HG03039 (cell line): ENCODE results near the gene RBMS3.

ENCODE experiments used
- ATAC-seq: cut with Tn5 transposase; IDR thresholded peaks from one replicate; pipeline ENCODE4 v1.9.1; 2021; ENCODE audit warnings: mild to moderate bottlenecking, moderate library complexity; ENCODE audit not compliant: unreplicated experiment

RBMS3 gene

GRCh38 chr3:29701326-29701983 is 420.6 kb downstream of the RBMS3 start:
- no peak for ATAC-seq

- ATAC-seq: no peak
Measured at GRCh38 chr3:29705906-29706844, 425.3 kb downstream of the RBMS3 start.

- no peak for ATAC-seq
Measured at GRCh38 chr3:29708884-29709283, 428.0 kb downstream of the RBMS3 start.

- no peak for ATAC-seq
Measured at GRCh38 chr3:29711255-29711771, 430.4 kb downstream of the RBMS3 start.

- no peak for ATAC-seq
Measured at GRCh38 chr3:29716213-29716612, 435.3 kb downstream of the RBMS3 start.

- no peak for ATAC-seq
Measured at GRCh38 chr3:29718661-29719065, 437.8 kb downstream of the RBMS3 start.

GRCh38 chr3:29720665-29721064 is 439.8 kb downstream of the RBMS3 start:
- no peak for ATAC-seq

- ATAC-seq: no peak
Measured at GRCh38 chr3:29721789-29722188, 440.9 kb downstream of the RBMS3 start.

- ATAC-seq: no peak
Measured at GRCh38 chr3:29731050-29731449, 450.2 kb downstream of the RBMS3 start.

GRCh38 chr3:29741231-29741630 is 460.4 kb downstream of the RBMS3 start:
- ATAC-seq: no peak

GRCh38 chr3:29745232-29745870 is 464.5 kb downstream of the RBMS3 start:
- ATAC-seq: no peak

GRCh38 chr3:29746163-29746760 is 465.4 kb downstream of the RBMS3 start:
- ATAC-seq: no peak

GRCh38 chr3:29747991-29748390 is 467.1 kb downstream of the RBMS3 start:
- ATAC-seq: no peak

- ATAC-seq: no peak
Measured at GRCh38 chr3:29751647-29752314, 470.9 kb downstream of the RBMS3 start.

- ATAC-seq: no peak
Measured at GRCh38 chr3:29754346-29754745, 473.5 kb downstream of the RBMS3 start.

- ATAC-seq: no peak
Measured at GRCh38 chr3:29755416-29755815, 474.5 kb downstream of the RBMS3 start.

GRCh38 chr3:29757054-29757777 is 476.3 kb downstream of the RBMS3 start:
- no peak for ATAC-seq

GRCh38 chr3:29758108-29758433 is 477.2 kb downstream of the RBMS3 start:
- ATAC-seq: no peak

GRCh38 chr3:29758434-29759322 is 477.8 kb downstream of the RBMS3 start:
- no peak for ATAC-seq
